ENCODE measurements around the gene DERA. TPM values are rescaled to one million over a fixed set of nuclear protein-coding genes. Genes with fewer than 3 reads are reported as not detected.

Gene DERA
- total and polyA plus RNA-seq, 9 of the 15 experiments (the other 6 are each of a cell fraction or from before 2014, with no cell fraction given) = 5.5 to 15.5 (median 7.8) TPM

- no peak overlapping the region for H3K4me2 ChIP-seq (ENCODE audit: insufficient read depth, low read length)
- H3K36me3 ChIP-seq (ENCODE audit: control insufficient read depth, insufficient read depth, low read length) = no peaks in the 10 kb centered on the region
- no peaks in the 10 kb centered on the region for H3K27me3 ChIP-seq (ENCODE audit: control insufficient read depth in 2 of 2, insufficient read depth in 2 of 2, low read length in 2 of 2)
- no peaks in the 10 kb centered on the region for H3K79me2 ChIP-seq (ENCODE audit: control insufficient read depth, insufficient read depth, low read length)
- H3K27ac ChIP-seq (ENCODE audit: extremely low read depth, low read depth, low read length) = no peak overlapping the region
- H3K9ac ChIP-seq (ENCODE audit: insufficient read depth in 1 of 2, low read depth in 2 of 2, low read length in 2 of 2) = no peak overlapping the region
- DNase-seq (ENCODE audit: extremely low read depth in 1 of 4, low spot score in 3 of 4) (no peak), ATAC-seq (no peak), FAIRE-seq (no peak)
- H3K4me1 ChIP-seq (replicated peaks in 1 of 2; ENCODE audit: control insufficient read depth in 2 of 2, insufficient read depth in 2 of 2, low read length in 2 of 2) = no peaks in the 10 kb centered on the region
- intact Hi-C loops (cut with micrococcal nuclease) (no loop called here), in situ Hi-C loops (cut with MboI) (no loop called here)
- BruUV-seq (replicated peaks) = no TSS peak
- H2AFZ ChIP-seq (ENCODE audit: low read depth, low read length) = no peak overlapping the region
- H3K9me3 ChIP-seq (replicated peaks; ENCODE audit: control insufficient read depth, insufficient read depth, low read depth, low read length) = no peaks in the 10 kb centered on the region; the same call in 1 of the 2 replicates
- CTCF ChIA-PET (ENCODE audit: low intra/inter-chr PET ratio) = no interaction called here
- TF ChIP-seq CBX1 (IDR thresholded peaks at IDR 0.05; ENCODE audit: low read depth) = no peak
- no peak for TF ChIP-seq ESRRA (IDR thresholded peaks at IDR 0.05; ENCODE audit: borderline replicate concordance, low read depth)
- TF ChIP-seq ZBTB17 (CRISPR knock-in tag; IDR thresholded peaks at IDR 0.05) = no peak
- TF ChIP-seq NR2C1 (IDR thresholded peaks at IDR 0.05) = no peak
- TF ChIP-seq NR2C1 (tag; IDR thresholded peaks at IDR 0.05) = no peak
- TF ChIP-seq ZKSCAN8 (CRISPR knock-in tag; IDR thresholded peaks at IDR 0.05) = no peak
- TF ChIP-seq MYC (IDR thresholded peaks at IDR 0.05; ENCODE audit: low read depth, low read length) = no peak
- no peak for TF ChIP-seq MYC (CRISPR knock-in tag; IDR thresholded peaks at IDR 0.05; ENCODE audit: borderline replicate concordance, low read depth)
- TF ChIP-seq MTA2 (IDR thresholded peaks at IDR 0.05; ENCODE audit: low read depth) = no peak
- no peak for TF ChIP-seq ZNF274 (IDR thresholded peaks at IDR 0.05; ENCODE audit: borderline replicate concordance, low read depth, low read length)
- no peak for TF ChIP-seq TRIM25 (IDR thresholded peaks at IDR 0.05; ENCODE audit: borderline replicate concordance)
- no peak for TF ChIP-seq SRSF3 (IDR thresholded peaks at IDR 0.05; ENCODE audit: insufficient read depth, low read length)
- no peak for TF ChIP-seq PTRF (tag; IDR thresholded peaks at IDR 0.05)
- TF ChIP-seq HDAC2 (IDR thresholded peaks at IDR 0.05) = no peak
- TF ChIP-seq SRSF1 (IDR thresholded peaks at IDR 0.05; ENCODE audit: low read depth, low read length) = no peak
- no peaks in the 10 kb centered on the region for H3K9me1 ChIP-seq (ENCODE audit: control insufficient read depth, insufficient read depth, low read length)
- POLR2A ChIA-PET = no interaction called here
- no peaks in the 10 kb centered on the region for H4K20me1 ChIP-seq (replicated peaks; ENCODE audit: control insufficient read depth, insufficient read depth, low read length)
- H3K4me3 ChIP-seq = no peak overlapping the region
Observed at GRCh38 chr12:16019136-16019535, 108.0 kb downstream of the DERA start.

Measured in K562 (cell line).